Ishikawa (cell line): ENCODE results near the gene FAM181A.

Source experiments
- CEBPB ChIP-seq: IDR thresholded peaks from 2 replicates; pipeline ENCODE4 v1.6.1; 2012
- EGR1 ChIP-seq: IDR thresholded peaks from 2 replicates; pipeline ENCODE4 v1.6.1; 2012
- EP300 ChIP-seq: IDR thresholded peaks from 2 replicates; pipeline ENCODE4 v1.6.1; 2012; ENCODE audit warnings: borderline replicate concordance
- RAD21 ChIP-seq: IDR thresholded peaks from 2 replicates; pipeline ENCODE4 v1.6.1; 2012; ENCODE audit warnings: low read depth
- TAF1 ChIP-seq: IDR thresholded peaks from 2 replicates; pipeline ENCODE4 v1.6.1; 2012; ENCODE audit warnings: low read depth, mild to moderate bottlenecking
- YY1 ChIP-seq: IDR thresholded peaks from 2 replicates; pipeline ENCODE4 v1.6.1; 2012; ENCODE audit warnings: low read depth
- ZBTB7A ChIP-seq: IDR thresholded peaks from 2 replicates; pipeline ENCODE4 v1.6.1; 2012; ENCODE audit warnings: low read depth
- TF ChIP-seq, protein P1 (sequence below): IDR thresholded peaks from 2 replicates; pipeline ENCODE4 v1.6.1; 2012
- TF ChIP-seq, protein P2 (sequence below): IDR thresholded peaks from 2 replicates; pipeline ENCODE4 v1.6.1; 2012
- TF ChIP-seq, protein P3 (sequence below): IDR thresholded peaks from 2 replicates; pipeline ENCODE4 v1.6.1; 2012; ENCODE audit warnings: low read depth, mild to moderate bottlenecking

DNA sequence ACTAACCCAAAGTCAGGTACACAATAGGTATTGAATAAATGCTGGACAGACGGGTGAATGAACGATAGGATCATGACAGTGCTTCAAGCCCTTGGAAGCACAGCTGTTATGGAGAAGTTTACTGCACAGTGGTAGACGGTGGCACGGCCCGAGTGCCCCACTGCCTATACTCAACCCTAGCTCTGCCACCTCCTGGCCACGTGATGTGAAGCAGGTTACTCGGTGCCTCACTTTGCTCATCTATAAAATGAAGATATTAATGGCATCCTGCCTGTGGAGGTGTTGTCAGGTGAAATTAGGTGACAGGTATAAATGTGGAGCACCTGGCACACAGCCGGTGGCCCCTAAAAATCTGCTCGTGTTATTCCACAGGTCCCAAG is 43.4 kb downstream of the FAM181A start:
- TF ChIP-seq CEBPB (no peak), YY1 (no peak), ZBTB7A (no peak), EP300 (no peak), EGR1 (no peak), TAF1 (no peak), RAD21 (peak; percentile 77)
- TF ChIP-seq, protein P1, sequence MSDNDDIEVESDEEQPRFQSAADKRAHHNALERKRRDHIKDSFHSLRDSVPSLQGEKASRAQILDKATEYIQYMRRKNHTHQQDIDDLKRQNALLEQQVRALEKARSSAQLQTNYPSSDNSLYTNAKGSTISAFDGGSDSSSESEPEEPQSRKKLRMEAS: 0 out of 2 replicates have a peak, but pooled peaks have one; percentile 18
- TF ChIP-seq, protein P2, sequence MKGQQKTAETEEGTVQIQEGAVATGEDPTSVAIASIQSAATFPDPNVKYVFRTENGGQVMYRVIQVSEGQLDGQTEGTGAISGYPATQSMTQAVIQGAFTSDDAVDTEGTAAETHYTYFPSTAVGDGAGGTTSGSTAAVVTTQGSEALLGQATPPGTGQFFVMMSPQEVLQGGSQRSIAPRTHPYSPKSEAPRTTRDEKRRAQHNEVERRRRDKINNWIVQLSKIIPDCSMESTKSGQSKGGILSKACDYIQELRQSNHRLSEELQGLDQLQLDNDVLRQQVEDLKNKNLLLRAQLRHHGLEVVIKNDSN: peak; percentile 69
- TF ChIP-seq, protein P3, sequence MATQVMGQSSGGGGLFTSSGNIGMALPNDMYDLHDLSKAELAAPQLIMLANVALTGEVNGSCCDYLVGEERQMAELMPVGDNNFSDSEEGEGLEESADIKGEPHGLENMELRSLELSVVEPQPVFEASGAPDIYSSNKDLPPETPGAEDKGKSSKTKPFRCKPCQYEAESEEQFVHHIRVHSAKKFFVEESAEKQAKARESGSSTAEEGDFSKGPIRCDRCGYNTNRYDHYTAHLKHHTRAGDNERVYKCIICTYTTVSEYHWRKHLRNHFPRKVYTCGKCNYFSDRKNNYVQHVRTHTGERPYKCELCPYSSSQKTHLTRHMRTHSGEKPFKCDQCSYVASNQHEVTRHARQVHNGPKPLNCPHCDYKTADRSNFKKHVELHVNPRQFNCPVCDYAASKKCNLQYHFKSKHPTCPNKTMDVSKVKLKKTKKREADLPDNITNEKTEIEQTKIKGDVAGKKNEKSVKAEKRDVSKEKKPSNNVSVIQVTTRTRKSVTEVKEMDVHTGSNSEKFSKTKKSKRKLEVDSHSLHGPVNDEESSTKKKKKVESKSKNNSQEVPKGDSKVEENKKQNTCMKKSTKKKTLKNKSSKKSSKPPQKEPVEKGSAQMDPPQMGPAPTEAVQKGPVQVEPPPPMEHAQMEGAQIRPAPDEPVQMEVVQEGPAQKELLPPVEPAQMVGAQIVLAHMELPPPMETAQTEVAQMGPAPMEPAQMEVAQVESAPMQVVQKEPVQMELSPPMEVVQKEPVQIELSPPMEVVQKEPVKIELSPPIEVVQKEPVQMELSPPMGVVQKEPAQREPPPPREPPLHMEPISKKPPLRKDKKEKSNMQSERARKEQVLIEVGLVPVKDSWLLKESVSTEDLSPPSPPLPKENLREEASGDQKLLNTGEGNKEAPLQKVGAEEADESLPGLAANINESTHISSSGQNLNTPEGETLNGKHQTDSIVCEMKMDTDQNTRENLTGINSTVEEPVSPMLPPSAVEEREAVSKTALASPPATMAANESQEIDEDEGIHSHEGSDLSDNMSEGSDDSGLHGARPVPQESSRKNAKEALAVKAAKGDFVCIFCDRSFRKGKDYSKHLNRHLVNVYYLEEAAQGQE: no peak
